MCF 10A (cell line): Measurements from ENCODE around the gene UCK2. TPM values are rescaled to one million over a fixed set of nuclear protein-coding genes. Genes with fewer than 3 reads are reported as not detected.

Experiments
- BruUV-seq: library from RNA; stranded (reverse); fragments of 400-500 nt; replicated peaks from 2 replicates; lab custom pipeline; 2021; lab: Mats Ljungman, UMichigan
- CTCF ChIA-PET: fragments of 300-600 bp; sonication (Branson Sonifier 250); formaldehyde crosslinking; extraction: SDS; loops from one replicate; lab custom pipeline; 2021; ENCODE audit warnings: antibody characterized with exemption, inconsistent platforms; lab: Yijun Ruan, JAX
- POLR2A ChIA-PET: fragments of 300-600, 350-650 bp; sonication (Branson Sonifier 250); formaldehyde crosslinking; extraction: SDS; loops from one replicate; lab custom pipeline; 2020; ENCODE audit warnings: antibody characterized with exemption, inconsistent platforms; lab: Yijun Ruan, JAX
- DNase-seq: peaks from one replicate; pipeline ENCODE4 v3.0.0-alpha.2; 2018; ENCODE audit not compliant: unreplicated experiment
- H3K27ac Mint-ChIP-seq: one replicate; pipeline ENCODE4 v1.8.0; 2022; ENCODE audit warnings: mild to moderate bottlenecking, low read depth, mixed read lengths; ENCODE audit not compliant: unreplicated experiment
- H3K27me3 Mint-ChIP-seq: one replicate; pipeline ENCODE4 v1.8.0; 2022; ENCODE audit warnings: mixed read lengths; ENCODE audit not compliant: insufficient read depth, unreplicated experiment
- H3K36me3 Mint-ChIP-seq: one replicate; pipeline ENCODE4 v1.8.0; 2022; ENCODE audit warnings: mild to moderate bottlenecking, moderate library complexity, mixed read lengths; ENCODE audit not compliant: insufficient read depth, unreplicated experiment
- H3K4me1 Mint-ChIP-seq: one replicate; pipeline ENCODE4 v1.8.0; 2022; ENCODE audit warnings: mixed read lengths; ENCODE audit not compliant: insufficient read depth, unreplicated experiment
- H3K4me3 Mint-ChIP-seq: one replicate; pipeline ENCODE4 v1.8.0; 2022; ENCODE audit warnings: mild to moderate bottlenecking, moderate library complexity, mixed read lengths; ENCODE audit not compliant: unreplicated experiment
- H3K9me3 Mint-ChIP-seq: one replicate; pipeline ENCODE4 v1.8.0; 2022; ENCODE audit warnings: mixed read lengths; ENCODE audit not compliant: unreplicated experiment
- intact Hi-C: fragments of 100-400 bp; cut with micrococcal nuclease; formaldehyde crosslinking; loops from 2 replicates; pipeline ENCODE4 v1.14.1; 2022
- total RNA-seq: library from RNA; stranded (reverse); gene quantifications from 2 replicates; pipeline ENCODE4 v1.2.3, GENCODE V29; 2022
- TF ChIP-seq, protein P1 (sequence below): fragments of 200-600 bp; IDR thresholded peaks from one replicate; pipeline ENCODE4 v1.8.0; 2022; ENCODE audit warnings: antibody characterized with exemption, mild to moderate bottlenecking; ENCODE audit not compliant: unreplicated experiment

UCK2 gene
- total RNA-seq, 1 experiment from 2014 or later: 144 TPM

DNA sequence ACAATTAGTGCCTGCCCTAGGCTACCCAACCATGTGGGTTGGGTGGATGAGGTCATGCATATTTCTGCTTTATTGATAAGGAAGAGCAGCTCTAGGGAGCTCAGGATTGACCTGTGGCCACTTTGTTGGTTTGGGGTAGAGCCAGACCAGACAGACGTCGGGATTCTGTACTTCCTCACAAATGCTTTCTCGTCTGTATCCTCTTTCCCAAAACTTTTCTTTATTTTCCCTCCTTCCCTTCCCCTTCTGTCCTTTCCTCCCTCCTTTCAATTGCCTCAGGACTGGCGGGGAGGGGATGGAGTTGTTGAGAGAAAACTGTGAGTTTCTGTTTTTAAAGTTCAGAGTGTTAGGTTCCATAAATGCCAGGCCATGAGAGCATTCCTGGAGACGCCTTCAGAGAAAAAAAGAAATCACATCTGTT lies 68.0 kb downstream of the UCK2 start:
- POLR2A ChIA-PET: interaction anchor here (10.7 kb wide), 1 partner anchor 67 kb away, joined by 106 read pairs; the partner anchor contains the start of gene UCK2
- Mint-ChIP-seq H3K36me3 (peaks cover 62% of the 10 kb centered on the region), H3K9me3 (no peaks in the 10 kb centered on the region), H3K27me3 (no peaks in the 10 kb centered on the region), H3K27ac (peak overlapping the region; percentile 60), H3K4me3 (no peak overlapping the region), H3K4me1 (peaks cover 65% of the 10 kb centered on the region)
- no TSS peak for BruUV-seq
- CTCF ChIA-PET: interaction anchor here (0.6 to 13.7 kb wide), 7 partner anchors 18 to 528 kb away, joined by 3 to 178 read pairs (median 4); partner anchors contain the start of gene ALDH9A1
- intact Hi-C loops: loop anchor here (5.0 kb wide), 1 partner anchor 263 kb away; the partner anchor contains the start of gene MGST3
- TF ChIP-seq, protein P1, sequence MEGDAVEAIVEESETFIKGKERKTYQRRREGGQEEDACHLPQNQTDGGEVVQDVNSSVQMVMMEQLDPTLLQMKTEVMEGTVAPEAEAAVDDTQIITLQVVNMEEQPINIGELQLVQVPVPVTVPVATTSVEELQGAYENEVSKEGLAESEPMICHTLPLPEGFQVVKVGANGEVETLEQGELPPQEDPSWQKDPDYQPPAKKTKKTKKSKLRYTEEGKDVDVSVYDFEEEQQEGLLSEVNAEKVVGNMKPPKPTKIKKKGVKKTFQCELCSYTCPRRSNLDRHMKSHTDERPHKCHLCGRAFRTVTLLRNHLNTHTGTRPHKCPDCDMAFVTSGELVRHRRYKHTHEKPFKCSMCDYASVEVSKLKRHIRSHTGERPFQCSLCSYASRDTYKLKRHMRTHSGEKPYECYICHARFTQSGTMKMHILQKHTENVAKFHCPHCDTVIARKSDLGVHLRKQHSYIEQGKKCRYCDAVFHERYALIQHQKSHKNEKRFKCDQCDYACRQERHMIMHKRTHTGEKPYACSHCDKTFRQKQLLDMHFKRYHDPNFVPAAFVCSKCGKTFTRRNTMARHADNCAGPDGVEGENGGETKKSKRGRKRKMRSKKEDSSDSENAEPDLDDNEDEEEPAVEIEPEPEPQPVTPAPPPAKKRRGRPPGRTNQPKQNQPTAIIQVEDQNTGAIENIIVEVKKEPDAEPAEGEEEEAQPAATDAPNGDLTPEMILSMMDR: no peak
- no peak for DNase-seq

DNA sequence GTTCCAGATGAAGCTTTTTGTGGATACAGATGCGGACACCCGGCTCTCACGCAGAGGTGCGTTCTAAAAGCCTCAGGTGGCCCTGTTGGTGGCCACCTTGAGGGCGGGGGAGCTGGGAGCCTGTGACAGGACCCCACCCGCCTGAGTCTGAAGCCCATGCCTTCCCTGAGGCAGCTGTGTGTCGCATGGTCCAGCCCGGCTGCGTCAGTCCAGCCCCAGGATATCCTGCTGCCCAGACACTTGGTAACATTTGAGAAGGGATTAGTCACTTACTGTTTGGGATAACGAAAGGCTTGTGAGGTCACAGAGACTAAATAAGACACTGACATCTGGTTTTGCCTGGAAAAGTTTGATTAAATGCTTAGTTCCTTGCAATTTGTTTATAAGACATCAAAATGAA lies 68.9 kb downstream of the UCK2 start:
- Mint-ChIP-seq H3K36me3 (peaks cover 58% of the 10 kb centered on the region), H3K27ac (peak overlapping the region; percentile 60), H3K4me3 (no peak overlapping the region), H3K27me3 (no peaks in the 10 kb centered on the region), H3K4me1 (peaks cover 63% of the 10 kb centered on the region), H3K9me3 (no peaks in the 10 kb centered on the region)
- intact Hi-C loops: loop anchor here (5.0 kb wide), 1 partner anchor 264 kb away; the partner anchor contains the start of gene MGST3
- peak; percentile 71 for DNase-seq
- CTCF ChIA-PET: interaction anchor here (0.7 to 13.7 kb wide), 8 partner anchors 9 to 294 kb away, joined by 3 to 178 read pairs (median 5); no protein-coding TSS in a partner anchor
- POLR2A ChIA-PET: interaction anchor here (0.6 to 10.7 kb wide), 5 partner anchors 11 to 177 kb away, joined by 3 to 106 read pairs (median 3); partner anchors contain the start of genes TMCO1 and UCK2
- BruUV-seq: no TSS peak
- TF ChIP-seq, protein P1: no peak

DNA sequence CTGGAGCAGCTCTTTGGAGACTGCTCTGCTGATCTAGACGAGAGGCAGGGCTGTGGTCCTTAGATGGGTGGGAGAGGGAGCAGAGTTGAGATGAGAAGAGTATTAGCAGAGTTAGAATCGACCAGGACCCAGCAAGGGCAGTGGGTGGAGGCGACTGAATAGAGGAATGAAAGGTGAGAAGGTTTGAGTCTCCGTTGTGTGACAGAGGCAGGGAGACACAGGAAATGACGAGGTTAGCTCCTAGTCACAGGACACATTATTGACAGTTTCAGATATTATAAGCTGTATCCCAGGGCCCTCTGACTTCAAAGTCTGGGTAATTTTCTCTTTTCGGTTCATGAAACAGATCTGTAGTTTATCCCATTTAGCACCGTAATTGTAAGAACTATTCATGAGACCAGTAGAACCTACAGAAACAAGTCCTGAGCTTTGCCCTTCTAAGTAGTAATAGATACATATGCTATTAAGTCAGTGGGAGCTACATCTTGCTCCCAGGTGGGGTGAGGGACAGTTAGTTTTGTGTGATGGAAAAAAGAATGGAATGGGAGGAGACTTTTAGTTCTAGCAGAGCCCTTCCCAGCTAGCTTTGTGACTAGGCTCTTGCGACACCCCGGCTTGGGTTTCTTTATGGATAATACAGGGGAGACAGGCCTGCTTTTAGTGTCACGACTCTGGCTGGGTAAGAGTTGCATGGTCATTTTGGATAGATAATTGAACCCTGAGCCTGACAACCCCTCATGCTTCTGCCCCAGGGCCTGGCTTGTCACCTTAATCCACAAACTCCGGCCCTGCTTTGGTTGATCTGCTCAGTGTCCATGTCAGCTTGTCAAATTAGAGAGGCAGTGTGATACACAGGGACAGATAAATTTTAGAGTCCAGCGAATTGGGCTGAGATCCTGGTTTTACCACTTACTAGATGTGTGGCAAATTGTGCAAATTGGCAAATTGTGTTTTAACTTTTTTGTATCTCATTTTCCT lies 70.2 kb downstream of the UCK2 start:
- Mint-ChIP-seq H3K36me3 (peaks cover 54% of the 10 kb centered on the region), H3K27ac (peak overlapping the region; percentile 60), H3K4me3 (no peak overlapping the region), H3K4me1 (peaks cover 55% of the 10 kb centered on the region), H3K9me3 (no peaks in the 10 kb centered on the region), H3K27me3 (no peaks in the 10 kb centered on the region)
- intact Hi-C loops: loop anchor here (2.0 to 5.0 kb wide), 3 partner anchors 69 to 265 kb away; partner anchors contain the start of genes MGST3 and TMCO1
- TF ChIP-seq, protein P1: no peak
- CTCF ChIA-PET: interaction anchor here (0.6 to 13.7 kb wide), 13 partner anchors 8 to 789 kb away, joined by 3 to 178 read pairs (median 4); no protein-coding TSS in a partner anchor
- BruUV-seq: no TSS peak
- peak; percentile 74 for DNase-seq
- POLR2A ChIA-PET: interaction anchor here (0.6 to 10.7 kb wide), 9 partner anchors 9 to 1383 kb away, joined by 3 to 106 read pairs (median 5); partner anchors contain the start of genes MGST3, TMCO1 and UCK2
